ENCODE results near the gene UBE2M.
"Not testable (repeated sequence)": the region's sequence is repeated elsewhere in the genome, so short reads cannot be mapped to it uniquely, and the experiment has no call there.

UBE2M gene

GRCh38 chr19:58545286-58546018, 13.0 kb downstream of the UBE2M start:
- peak overlapping the region; percentile 96 for H3K4me3 ChIP-seq (ENCODE audit: low read depth, low read length)
- no peak for DNase-seq (ENCODE audit: low read depth)

GRCh38 chr19:58544591-58545285, 13.7 kb downstream of the UBE2M start:
- no peak for DNase-seq (ENCODE audit: low read depth)
- H3K4me3 ChIP-seq (ENCODE audit: low read depth, low read length), result peak overlapping the region; percentile 96

- peak within 1 kb of the TSS; percentile 96 for H3K4me3 ChIP-seq (ENCODE audit: low read depth, low read length)
- DNase-seq (ENCODE audit: low read depth), result peak; percentile 98
Measured at GRCh38 chr19:58543826-58544590, 14.4 kb downstream of the UBE2M start, which contains the start of gene TRIM28. Gene TRIM28, plus strand, starts transcription at chr19:58544064. Its CDS starts 694 bp downstream, at chr19:58544758.

- H3K4me3 ChIP-seq (ENCODE audit: low read depth, low read length), result not testable (repeated sequence)
Measured at GRCh38 chr19:58542641-58543372, 15.6 kb downstream of the UBE2M start.

GRCh38 chr19:58539169-58539559, 19.2 kb downstream of the UBE2M start:
- DNase-seq (ENCODE audit: low read depth); H3K4me3 ChIP-seq (ENCODE audit: low read depth, low read length): not testable (repeated sequence)

More at GRCh38 chr19:58542641-58543372, 15.6 kb downstream of the UBE2M start:
- not testable (repeated sequence) for DNase-seq (ENCODE audit: low read depth)

GRCh38 chr19:58538257-58539168, 19.9 kb downstream of the UBE2M start:
- H3K4me3 ChIP-seq (ENCODE audit: low read depth, low read length), result peak overlapping the region; percentile 39
- no peak for DNase-seq (ENCODE audit: low read depth)

- no peak overlapping the region for H3K4me3 ChIP-seq (ENCODE audit: low read depth, low read length)
- no peak for DNase-seq (ENCODE audit: low read depth)
Measured at GRCh38 chr19:58536852-58537798, 21.3 kb downstream of the UBE2M start.

GRCh38 chr19:58535857-58536256, 22.6 kb downstream of the UBE2M start:
- H3K4me3 ChIP-seq (ENCODE audit: low read depth, low read length), result no peak overlapping the region
- DNase-seq (ENCODE audit: low read depth), result no peak

GRCh38 chr19:58531034-58531840, 27.2 kb downstream of the UBE2M start:
- no peak for DNase-seq (ENCODE audit: low read depth)
- no peak overlapping the region for H3K4me3 ChIP-seq (ENCODE audit: low read depth, low read length)

GRCh38 chr19:58529405-58529804, 29.0 kb downstream of the UBE2M start:
- H3K4me3 ChIP-seq (ENCODE audit: low read depth, low read length), result no peak overlapping the region
- DNase-seq (ENCODE audit: low read depth), result no peak

- H3K4me3 ChIP-seq (ENCODE audit: low read depth, low read length), result no peak overlapping the region
Measured at GRCh38 chr19:58522709-58523108, 35.7 kb downstream of the UBE2M start.

GRCh38 chr19:58521651-58522050, 36.8 kb downstream of the UBE2M start:
- DNase-seq (ENCODE audit: low read depth), result no peak
- H3K4me3 ChIP-seq (ENCODE audit: low read depth, low read length), result no peak overlapping the region

More at GRCh38 chr19:58522709-58523108, 35.7 kb downstream of the UBE2M start:
- no peak for DNase-seq (ENCODE audit: low read depth)

GRCh38 chr19:58520257-58520599, 38.2 kb downstream of the UBE2M start:
- DNase-seq (ENCODE audit: low read depth), result no peak
- H3K4me3 ChIP-seq (ENCODE audit: low read depth, low read length), result peak overlapping the region; percentile 84

- peak within 1 kb of the TSS; percentile 84 for H3K4me3 ChIP-seq (ENCODE audit: low read depth, low read length)
- DNase-seq (ENCODE audit: low read depth), result peak; percentile 87
Measured at GRCh38 chr19:58519355-58520256, 38.8 kb downstream of the UBE2M start, which contains the start of gene ZBTB45. Gene ZBTB45, minus strand, starts transcription at chr19:58519810. Its CDS starts 2,137 bp downstream, at chr19:58517673.

GRCh38 chr19:58519087-58519354, 39.4 kb downstream of the UBE2M start:
- peak overlapping the region; percentile 84 for H3K4me3 ChIP-seq (ENCODE audit: low read depth, low read length)
- DNase-seq (ENCODE audit: low read depth), result peak; percentile 31
